Measurements from ENCODE around the gene ADGRL3.

- TF ChIP-seq CTCF (IDR thresholded peaks at IDR 0.05): no peak
- TF ChIP-seq POLR2A (IDR thresholded peaks at IDR 0.05): no peak
- TF ChIP-seq EP300 (IDR thresholded peaks at IDR 0.05): no peak
These were observed 185.1 kb downstream of the ADGRL3 start for GRCh38 chr4:61385256-61385655.

Data from suprapubic skin (tissue), 3 donors.